K562 (cell line): Measurements from ENCODE around the gene SUFU. TPM values are rescaled to one million over a fixed set of nuclear protein-coding genes. Genes with fewer than 3 reads are reported as not detected.

ENCODE experiments used
- ATAC-seq: fragments of 200-7000 bp; cut with Tn5 transposase; 3 replicates; pipeline ENCODE4 v1.9.1; 2020; ENCODE audit warnings: moderate library complexity
- BruUV-seq: library from RNA; stranded (reverse); fragments of 400-500 nt; replicated peaks from 2 replicates; lab custom pipeline; 2021; lab: Mats Ljungman, UMichigan
- CTCF ChIA-PET: fragments of 300-600 bp; formaldehyde crosslinking; extraction: SDS; loops from one replicate; lab custom pipeline; 2021; ENCODE audit warnings: low intra/inter-chr PET ratio; lab: Yijun Ruan, JAX
- POLR2A ChIA-PET: fragments of 300-600, 350-650 bp; sonication (Branson Sonifier 250); formaldehyde crosslinking; extraction: SDS; loops from one replicate; lab custom pipeline; 2021; ENCODE audit warnings: antibody characterized with exemption, inconsistent platforms; lab: Yijun Ruan, JAX
- DNase-seq, 4 experiments: peaks; one replicate each; pipeline versions ENCODE4 v3.0.0 to v3.0.0-alpha.2; 2011 to 2018; ENCODE audit warnings: low spot score in 3 of 4, mixed read lengths in 3 of 4; ENCODE audit errors: extremely low read depth in 1 of 4
- FAIRE-seq: peaks from 2 replicates; lab custom pipeline; 2011; peaks lifted over from hg19 to GRCh38; lab: Jason Lieb, UNC
- H2AFZ ChIP-seq: 2 replicates; pipeline ENCODE4 v1.6.0; 2011; ENCODE audit warnings: low read depth, low read length, control low read depth, inconsistent platforms
- H3K27ac ChIP-seq: fragments of 200-600 bp; 3 replicates; pipeline ENCODE4 v1.8.0; 2011; ENCODE audit warnings: low read depth, mild to moderate bottlenecking, control low read depth, inconsistent platforms, low read length, moderate library complexity, mixed read lengths; ENCODE audit errors: extremely low read depth
- H3K27me3 ChIP-seq, 2 experiments: fragments of 300-600 bp in 1 of 2; 2 replicates in 1 of 2; 3 replicates in 1 of 2; pipeline versions ENCODE4 v1.6.0 to v1.8.0; 2011; ENCODE audit warnings: inconsistent platforms in 2 of 2, low read length in 2 of 2, mild to moderate bottlenecking in 1 of 2, mixed read lengths in 1 of 2, moderate library complexity in 1 of 2; ENCODE audit not compliant: control insufficient read depth in 2 of 2, insufficient read depth in 2 of 2
- H3K36me3 ChIP-seq: fragments of 300-600 bp; 3 replicates; pipeline ENCODE4 v1.8.0; 2011; ENCODE audit warnings: mild to moderate bottlenecking, low read length, inconsistent platforms; ENCODE audit not compliant: control insufficient read depth, insufficient read depth
- H3K4me1 ChIP-seq, 2 experiments: fragments of 200-600 bp in 1 of 2; replicated peaks in 1 of 2; 2 replicates in 1 of 2; 3 replicates in 1 of 2; pipeline versions ENCODE4 v1.5.1 to v1.8.0; 2011; ENCODE audit warnings: inconsistent platforms in 2 of 2, low read length in 2 of 2, mild to moderate bottlenecking in 1 of 2, mixed read lengths in 1 of 2, moderate library complexity in 1 of 2; ENCODE audit not compliant: control insufficient read depth in 2 of 2, insufficient read depth in 2 of 2
- H3K4me2 ChIP-seq: 2 replicates; pipeline ENCODE4 v1.6.1; 2011; ENCODE audit warnings: low read length, control low read depth, inconsistent platforms, mixed read lengths; ENCODE audit not compliant: insufficient read depth
- H3K4me3 ChIP-seq: fragments of 200-600 bp; sonication (generic), shearing (Covaris generic); 2 replicates; pipeline ENCODE4 v1.5.1; 2016; ENCODE audit warnings: control low read depth, inconsistent platforms
- H3K79me2 ChIP-seq: fragments of 200-600 bp; 3 replicates; pipeline ENCODE4 v1.8.0; 2011; ENCODE audit warnings: low read length, inconsistent platforms; ENCODE audit not compliant: control insufficient read depth, insufficient read depth
- H3K9ac ChIP-seq, 2 experiments: 2 replicates each; pipeline versions ENCODE4 v1.6.0 to v1.6.1; 2011; ENCODE audit warnings: low read depth in 2 of 2, low read length in 2 of 2, control low read depth in 1 of 2, inconsistent platforms in 1 of 2, mild to moderate bottlenecking in 1 of 2, mixed read lengths in 1 of 2; ENCODE audit not compliant: insufficient read depth in 1 of 2
- H3K9me1 ChIP-seq: one replicate; pipeline ENCODE4 v1.6.0; 2011; ENCODE audit warnings: inconsistent platforms, mild to moderate bottlenecking, low read length, moderate library complexity; ENCODE audit not compliant: control insufficient read depth, insufficient read depth
- H3K9me3 ChIP-seq: replicated peaks from 2 replicates; pipeline ENCODE4 v1.5.1; 2011; ENCODE audit warnings: low read depth, low read length, inconsistent platforms; ENCODE audit not compliant: control insufficient read depth, insufficient read depth
- H4K20me1 ChIP-seq: replicated peaks from 2 replicates; pipeline ENCODE4 v1.6.1; 2011; ENCODE audit warnings: low read length, inconsistent platforms, mixed read lengths; ENCODE audit not compliant: control insufficient read depth, insufficient read depth
- CHCHD3 ChIP-seq: fragments of 250-450 bp; sonication (Bioruptor Pico); IDR thresholded peaks from 2 replicates; pipeline ENCODE4 v2.1.2; 2022; ENCODE audit warnings: mild to moderate bottlenecking
- EP300 ChIP-seq: IDR thresholded peaks from 2 replicates; pipeline ENCODE4 v1.6.1; 2012; ENCODE audit warnings: low read length, improper control_type of control experiment
- FOXK2 ChIP-seq, 2 experiments: fragments of 450-650 bp; IDR thresholded peaks in 1 of 2; conservative IDR thresholded peaks in 1 of 2; 2 replicates each; pipeline ENCODE4 v1.6.1; 2016; ENCODE audit warnings: low read depth in 2 of 2, mild to moderate bottlenecking in 1 of 2
- GATA2 ChIP-seq: sonication (generic); formaldehyde crosslinking; IDR thresholded peaks from 2 replicates; pipeline ENCODE4 v1.4.0; 2020; ENCODE audit warnings: mild to moderate bottlenecking, missing genetic modification reagents
- MEF2A ChIP-seq: IDR thresholded peaks from 2 replicates; pipeline ENCODE4 v1.6.1; 2011; ENCODE audit warnings: low read depth, mild to moderate bottlenecking, low read length, moderate library complexity; ENCODE audit not compliant: control insufficient read depth
- NFE2L1 ChIP-seq: fragments of 450-650 bp; IDR thresholded peaks from 2 replicates; pipeline ENCODE4 v1.6.1; 2016; ENCODE audit warnings: missing genetic modification characterization, low read depth, mild to moderate bottlenecking, missing compliant biosample characterization, moderate library complexity, borderline replicate concordance
- PRPF4 ChIP-seq: fragments of 200-400 bp; formaldehyde crosslinking; IDR thresholded peaks from one replicate; pipeline ENCODE4 v1.6.1; 2017; ENCODE audit warnings: low read length, low read depth, mild to moderate bottlenecking; ENCODE audit not compliant: insufficient read depth, poor library complexity, severe bottlenecking
- STAT5A ChIP-seq: IDR thresholded peaks from 2 replicates; pipeline ENCODE4 v1.6.1; 2012; ENCODE audit warnings: low read length, inconsistent platforms, borderline replicate concordance
- TEAD4 ChIP-seq, 2 experiments: sonication (generic) in 1 of 2; formaldehyde crosslinking in 1 of 2; IDR thresholded peaks; 2 replicates each; pipeline versions ENCODE4 v1.6.1 to v1.8.0; 2012 to 2022; ENCODE audit warnings: borderline replicate concordance in 1 of 2, inconsistent platforms in 1 of 2, low read length in 1 of 2, mild to moderate bottlenecking in 1 of 2, missing genetic modification reagents in 1 of 2
- YY1 ChIP-seq, 3 experiments: IDR thresholded peaks; 2 replicates each; pipeline ENCODE4 v1.6.1; 2011; ENCODE audit warnings: low read length in 2 of 3, mild to moderate bottlenecking in 2 of 3, moderate library complexity in 2 of 3, borderline replicate concordance in 1 of 3, control low read depth in 1 of 3, low read depth in 1 of 3; ENCODE audit not compliant: insufficient read depth in 3 of 3, insufficient replicate concordance in 2 of 3, control insufficient read depth in 1 of 3, insufficient read length in 1 of 3; ENCODE audit errors: extremely low read depth in 1 of 3
- ZKSCAN1 ChIP-seq: fragments of 150-350 bp; IDR thresholded peaks from 2 replicates; pipeline ENCODE4 v1.6.1; 2016; ENCODE audit warnings: low read depth, low read length
- WGBS: fragments of 100-300 bp; shearing (Covaris generic); methylation state at CpG from one replicate; pipeline ENCODE4 v1.1.6; 2016; ENCODE audit warnings: low coverage, mixed read lengths; ENCODE audit not compliant: insufficient coverage; ENCODE audit errors: missing lambda C conversion rate; 5-methylcytosine and 5-hydroxymethylcytosine counted together
- in situ Hi-C: fragments of 300-500 bp; cut with MboI; formaldehyde crosslinking; loops from 4 replicates; pipeline ENCODE4 v1.15.0; 2018; ENCODE audit warnings: inconsistent platforms, mixed read lengths
- intact Hi-C: fragments of 100-400 bp; cut with micrococcal nuclease; formaldehyde crosslinking; loops from 2 replicates; pipeline ENCODE4 v1.14.2; 2022
- polyA plus RNA-seq, 8 experiments: library from polyadenylated mRNA; depleted of rRNA in 4 of 8; stranded (reverse) in 5 of 8; unstranded in 3 of 8; fragments of >200 nt; fragmentation: Nextera tagmentation in 2 of 8; fragmentation: Illumina TruSeq in 1 of 8; extraction: Ambion mirVana in 2 of 8; extraction: Trizol in 1 of 8; gene quantifications; 2 replicates each; pipeline versions ENCODE4 v1.2.1 to v1.2.3, GENCODE V29; 2011 to 2014; ENCODE audit warnings: inconsistent platforms in 1 of 8, missing spikeins in 1 of 8
- total RNA-seq, 7 experiments: library from RNA; depleted of rRNA in 6 of 7; stranded (reverse); fragments of >200 nt in 6 of 7; fragmentation: Illumina TruSeq in 2 of 7; extraction: Trizol in 2 of 7; gene quantifications; 2 replicates each; pipeline versions ENCODE4 v1.2.1 to v1.2.3, GENCODE V29; 2011 to 2021; ENCODE audit warnings: low replicate concordance in 1 of 7
- TF ChIP-seq, protein P1 (sequence below), 2 experiments: fragments of 450-650 bp; IDR thresholded peaks; 2 replicates each; pipeline ENCODE4 v1.6.1; 2016
- TF ChIP-seq, protein P2 (sequence below): sonication (generic); formaldehyde crosslinking; IDR thresholded peaks from 2 replicates; pipeline ENCODE4 v1.8.0; 2022; ENCODE audit warnings: mild to moderate bottlenecking, missing genetic modification reagents
- TF ChIP-seq, protein P3 (sequence below): fragments of 450-650 bp; IDR thresholded peaks from 2 replicates; pipeline ENCODE4 v1.6.1; 2016

Gene SUFU
- total and polyA plus RNA-seq, 9 of the 15 experiments (the other 6 are each of a cell fraction or from before 2014, with no cell fraction given), result 0.59 to 6.3 (median 0.82) TPM

DNA sequence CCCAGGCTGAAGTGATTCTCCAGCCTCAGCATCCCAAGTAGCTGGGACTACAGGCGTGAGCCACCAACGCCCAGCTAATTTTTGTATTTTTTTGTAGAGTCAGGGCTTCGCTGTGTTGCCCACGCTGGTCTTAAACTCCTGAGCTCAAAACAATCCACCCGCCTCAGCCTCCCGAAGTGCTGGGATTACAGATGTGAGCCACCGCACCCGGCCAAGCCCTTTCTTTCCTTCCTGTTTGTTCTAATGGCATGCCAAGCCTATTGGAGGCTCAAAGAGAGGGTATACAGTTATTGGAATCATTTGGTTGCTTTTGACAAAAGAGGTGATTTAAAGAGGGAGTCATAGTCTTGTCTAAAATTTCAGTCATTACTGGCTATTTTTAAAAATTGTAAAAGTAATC lies 94.5 kb downstream of the SUFU start (continued):
- no peak for TF ChIP-seq CHCHD3 (CRISPR knock-in tag)

DNA sequence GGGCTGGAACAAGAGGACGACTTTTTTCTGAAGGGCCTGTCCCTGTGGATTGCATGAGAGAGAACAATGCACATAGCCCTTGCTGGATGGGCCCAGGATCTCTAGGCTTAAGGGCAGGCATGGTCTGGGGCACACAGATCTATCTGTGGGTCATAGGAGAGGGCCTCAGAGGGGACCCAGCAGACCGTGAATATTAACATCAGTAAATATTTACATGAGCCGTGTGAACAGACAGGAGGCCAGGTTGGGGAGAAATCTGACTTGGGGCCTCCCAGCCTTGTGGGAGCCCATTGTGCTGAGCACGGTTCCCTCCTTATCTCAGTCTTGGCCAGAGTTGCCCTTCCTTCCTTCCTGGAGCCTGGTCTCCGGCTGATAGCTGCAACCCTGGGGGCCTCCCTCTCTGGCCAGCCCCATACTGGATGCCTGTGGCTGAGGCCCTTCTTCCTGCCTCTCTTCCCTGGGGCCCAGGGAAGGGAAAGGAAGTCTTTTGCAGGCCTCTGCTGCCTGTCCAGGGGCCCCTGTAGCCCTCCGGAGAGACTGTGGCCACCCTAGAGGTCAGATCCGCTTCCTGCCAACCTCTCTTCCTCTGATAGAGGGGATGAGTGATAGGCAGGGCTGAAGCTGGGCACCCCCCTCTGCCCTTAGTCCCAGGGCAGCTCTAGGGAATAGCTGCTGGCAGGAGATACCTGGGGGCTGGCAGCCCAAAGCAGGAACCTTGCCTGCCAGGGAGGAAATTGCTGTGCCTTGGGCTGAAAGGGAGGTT lies 96.0 kb downstream of the SUFU start:
- no peaks in the 10 kb centered on the region for H3K9me3 ChIP-seq
- peak overlapping the region; percentile 58 for H3K4me2 ChIP-seq
- no TSS peak for BruUV-seq
- FAIRE-seq (peak; percentile 98), ATAC-seq (peak; percentile 91), DNase-seq (peak; percentile 80 to 90 (median 86))
- no peaks in the 10 kb centered on the region for H4K20me1 ChIP-seq
- H3K4me3 ChIP-seq, result no peak overlapping the region; the same call in 1 of the 2 replicates
- no peaks in the 10 kb centered on the region for H3K9me1 ChIP-seq
- POLR2A ChIA-PET, result interaction anchor here (1.0 to 1.6 kb wide), 3 partner anchors 9 to 112 kb away, joined by 3 to 10 read pairs (median 5); no protein-coding TSS in a partner anchor
- intact Hi-C loops, result loop anchor here (5.0 kb wide), 1 partner anchor 97 kb away; the partner anchor contains the start of genes ACTR1A and SUFU
- H3K27ac ChIP-seq, result peak overlapping the region; percentile 92
- in situ Hi-C loops, result loop anchor here (25.0 kb wide), 3 partner anchors 212 to 762 kb away; partner anchors contain the start of genes ELOVL3, GBF1, KCNIP2 and NFKB2
- WGBS, result 0% methylated on average over 7 of the region's 7 CpGs
- H3K9ac ChIP-seq, result peak overlapping the region; percentile 66 to 87
- CTCF ChIA-PET, result no interaction called here
- peaks cover 33 to 45% of the 10 kb centered on the region in 2 experiments for H3K4me1 ChIP-seq
- peak overlapping the region; percentile 74 for H2AFZ ChIP-seq
- no peaks in the 10 kb centered on the region for H3K27me3 ChIP-seq
- H3K36me3 ChIP-seq, result peaks cover 14% of the 10 kb centered on the region; the same call in 2 of the 3 replicates
- H3K79me2 ChIP-seq, result no peaks in the 10 kb centered on the region
- TF ChIP-seq, protein P1, sequence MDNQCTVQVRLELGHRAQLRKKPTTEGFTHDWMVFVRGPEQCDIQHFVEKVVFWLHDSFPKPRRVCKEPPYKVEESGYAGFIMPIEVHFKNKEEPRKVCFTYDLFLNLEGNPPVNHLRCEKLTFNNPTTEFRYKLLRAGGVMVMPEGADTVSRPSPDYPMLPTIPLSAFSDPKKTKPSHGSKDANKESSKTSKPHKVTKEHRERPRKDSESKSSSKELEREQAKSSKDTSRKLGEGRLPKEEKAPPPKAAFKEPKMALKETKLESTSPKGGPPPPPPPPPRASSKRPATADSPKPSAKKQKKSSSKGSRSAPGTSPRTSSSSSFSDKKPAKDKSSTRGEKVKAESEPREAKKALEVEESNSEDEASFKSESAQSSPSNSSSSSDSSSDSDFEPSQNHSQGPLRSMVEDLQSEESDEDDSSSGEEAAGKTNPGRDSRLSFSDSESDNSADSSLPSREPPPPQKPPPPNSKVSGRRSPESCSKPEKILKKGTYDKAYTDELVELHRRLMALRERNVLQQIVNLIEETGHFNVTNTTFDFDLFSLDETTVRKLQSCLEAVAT (IDR thresholded peaks at IDR 0.05), result no peak
- peak; percentile 53; the same call in 1 of the 2 replicates for TF ChIP-seq STAT5A
- peak in 2 of 3 experiments; percentile 47 to 61 for TF ChIP-seq YY1 (IDR thresholded peaks at IDR 0.05; ENCODE audit: borderline replicate concordance in 1 of 3, control insufficient read depth in 1 of 3, extremely low read depth in 1 of 3, insufficient read depth in 3 of 3, insufficient read length in 1 of 3, insufficient replicate concordance in 2 of 3, low read depth in 1 of 3, low read length in 2 of 3)
- TF ChIP-seq MEF2A, result no peak
- TF ChIP-seq EP300, result peak; percentile 88
- peak; percentile 88 for TF ChIP-seq GATA2 (CRISPR knock-in tag)
- TF ChIP-seq PRPF4, result no peak
- TF ChIP-seq TEAD4 (IDR thresholded peaks at IDR 0.05; ENCODE audit: low read length), result peak; percentile 73
- TF ChIP-seq TEAD4 (CRISPR knock-in tag; IDR thresholded peaks at IDR 0.05; ENCODE audit: borderline replicate concordance), result no peak
- TF ChIP-seq NFE2L1 (tag), result no peak
- TF ChIP-seq ZKSCAN1, result no peak
- TF ChIP-seq, protein P2, sequence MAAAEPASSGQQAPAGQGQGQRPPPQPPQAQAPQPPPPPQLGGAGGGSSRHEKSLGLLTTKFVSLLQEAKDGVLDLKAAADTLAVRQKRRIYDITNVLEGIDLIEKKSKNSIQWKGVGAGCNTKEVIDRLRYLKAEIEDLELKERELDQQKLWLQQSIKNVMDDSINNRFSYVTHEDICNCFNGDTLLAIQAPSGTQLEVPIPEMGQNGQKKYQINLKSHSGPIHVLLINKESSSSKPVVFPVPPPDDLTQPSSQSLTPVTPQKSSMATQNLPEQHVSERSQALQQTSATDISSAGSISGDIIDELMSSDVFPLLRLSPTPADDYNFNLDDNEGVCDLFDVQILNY (CRISPR knock-in tag), result no peak
- TF ChIP-seq FOXK2 (conservative IDR thresholded peaks at IDR 0.05 in 1 of 2, IDR thresholded peaks at IDR 0.05 in 1 of 2; ENCODE audit: low read depth in 2 of 2), result no peak
- TF ChIP-seq, protein P3, sequence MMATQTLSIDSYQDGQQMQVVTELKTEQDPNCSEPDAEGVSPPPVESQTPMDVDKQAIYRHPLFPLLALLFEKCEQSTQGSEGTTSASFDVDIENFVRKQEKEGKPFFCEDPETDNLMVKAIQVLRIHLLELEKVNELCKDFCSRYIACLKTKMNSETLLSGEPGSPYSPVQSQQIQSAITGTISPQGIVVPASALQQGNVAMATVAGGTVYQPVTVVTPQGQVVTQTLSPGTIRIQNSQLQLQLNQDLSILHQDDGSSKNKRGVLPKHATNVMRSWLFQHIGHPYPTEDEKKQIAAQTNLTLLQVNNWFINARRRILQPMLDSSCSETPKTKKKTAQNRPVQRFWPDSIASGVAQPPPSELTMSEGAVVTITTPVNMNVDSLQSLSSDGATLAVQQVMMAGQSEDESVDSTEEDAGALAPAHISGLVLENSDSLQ, result no peak
